CD4-positive, CD25-positive, alpha-beta regulatory T cell (primary cell): ENCODE measurements around the gene HSD17B4. TPM values are rescaled to one million over a fixed set of nuclear protein-coding genes. Genes with fewer than 3 reads are reported as not detected.
"Not testable (repeated sequence)": the region's sequence is repeated elsewhere in the genome, so short reads cannot be mapped to it uniquely, and the experiment has no call there.

Source experiments
- ATAC-seq, 2 donors: fragments of 150-1000 bp; cut with Tn5 transposase; one replicate each; pipeline ENCODE4 v1.10.0; 2021; ENCODE audit warnings: low read depth in 2 of 2, moderate number of reproducible peaks in 2 of 2, moderate library complexity in 1 of 2
- DNase-seq, 3 donors: peaks; one replicate each; pipeline versions ENCODE4 v3.0.0 to v3.0.0-alpha.2; 2012 to 2022; ENCODE audit warnings: mixed read lengths in 1 of 3
- H3K27ac ChIP-seq: one replicate; pipeline ENCODE4 v1.7.0; 2013; ENCODE audit warnings: mild to moderate bottlenecking, low read length; ENCODE audit not compliant: insufficient read depth, poor library complexity, severe bottlenecking
- H3K27me3 ChIP-seq: one replicate; pipeline ENCODE4 v1.7.0; 2013; ENCODE audit warnings: low read length; ENCODE audit not compliant: control insufficient read depth, insufficient read depth
- H3K36me3 ChIP-seq: one replicate; pipeline ENCODE4 v1.7.0; 2013; ENCODE audit warnings: mild to moderate bottlenecking, low read length, moderate library complexity; ENCODE audit not compliant: control insufficient read depth, insufficient read depth
- H3K4me1 ChIP-seq: 2 replicates; pipeline ENCODE4 v1.7.0; 2013; ENCODE audit warnings: mild to moderate bottlenecking, low read length; ENCODE audit not compliant: insufficient read depth, control insufficient read depth, poor library complexity, severe bottlenecking
- H3K4me3 ChIP-seq: one replicate; pipeline ENCODE4 v1.7.0; 2013; ENCODE audit warnings: low read depth, mild to moderate bottlenecking, low read length, moderate library complexity
- H3K9me3 ChIP-seq, 2 experiments: 1 replicate in 1 of 2; 2 replicates in 1 of 2; pipeline ENCODE4 v1.7.0; 2013; ENCODE audit warnings: low read length in 2 of 2, mild to moderate bottlenecking in 1 of 2, moderate library complexity in 1 of 2; ENCODE audit not compliant: control insufficient read depth in 2 of 2
- H3K27ac Mint-ChIP-seq, 3 donors: one replicate each; pipeline ENCODE4 v1.8.0; 2020 to 2022; ENCODE audit warnings: mild to moderate bottlenecking in 3 of 3, mixed read lengths in 3 of 3, moderate library complexity in 2 of 3
- H3K27me3 Mint-ChIP-seq: one replicate; pipeline ENCODE4 v1.8.0; 2022; ENCODE audit warnings: mild to moderate bottlenecking, mixed read lengths
- H3K36me3 Mint-ChIP-seq: one replicate; pipeline ENCODE4 v1.8.0; 2020; ENCODE audit warnings: mixed read lengths
- H3K4me1 Mint-ChIP-seq, 4 donors: one replicate each; pipeline ENCODE4 v1.8.0; 2020 to 2022; ENCODE audit warnings: mixed read lengths in 4 of 4, mild to moderate bottlenecking in 1 of 4
- H3K4me3 Mint-ChIP-seq, 4 donors: one replicate each; pipeline ENCODE4 v1.8.0; 2020 to 2022; ENCODE audit warnings: mild to moderate bottlenecking in 4 of 4, mixed read lengths in 4 of 4, moderate library complexity in 3 of 4
- H3K9me3 Mint-ChIP-seq, 7 donors: one replicate each; pipeline ENCODE4 v1.8.0; 2020 to 2022; ENCODE audit warnings: mixed read lengths in 7 of 7, mild to moderate bottlenecking in 3 of 7, moderate library complexity in 2 of 7
- polyA plus RNA-seq, 4 donors: library from polyadenylated mRNA; unstranded; fragments of 300-500 nt; fragmentation: Illumina TruSeq; gene quantifications; one replicate each; pipeline ENCODE4 v1.2.3, GENCODE V29; 2021
- total RNA-seq: library from RNA; stranded (reverse); gene quantifications from one replicate; pipeline ENCODE4 v1.2.3, GENCODE V29; 2022

Gene HSD17B4
- total and polyA plus RNA-seq, 5 donors from 2014 or later = 31.3 to 73.3 (median 37.2) TPM

DNA sequence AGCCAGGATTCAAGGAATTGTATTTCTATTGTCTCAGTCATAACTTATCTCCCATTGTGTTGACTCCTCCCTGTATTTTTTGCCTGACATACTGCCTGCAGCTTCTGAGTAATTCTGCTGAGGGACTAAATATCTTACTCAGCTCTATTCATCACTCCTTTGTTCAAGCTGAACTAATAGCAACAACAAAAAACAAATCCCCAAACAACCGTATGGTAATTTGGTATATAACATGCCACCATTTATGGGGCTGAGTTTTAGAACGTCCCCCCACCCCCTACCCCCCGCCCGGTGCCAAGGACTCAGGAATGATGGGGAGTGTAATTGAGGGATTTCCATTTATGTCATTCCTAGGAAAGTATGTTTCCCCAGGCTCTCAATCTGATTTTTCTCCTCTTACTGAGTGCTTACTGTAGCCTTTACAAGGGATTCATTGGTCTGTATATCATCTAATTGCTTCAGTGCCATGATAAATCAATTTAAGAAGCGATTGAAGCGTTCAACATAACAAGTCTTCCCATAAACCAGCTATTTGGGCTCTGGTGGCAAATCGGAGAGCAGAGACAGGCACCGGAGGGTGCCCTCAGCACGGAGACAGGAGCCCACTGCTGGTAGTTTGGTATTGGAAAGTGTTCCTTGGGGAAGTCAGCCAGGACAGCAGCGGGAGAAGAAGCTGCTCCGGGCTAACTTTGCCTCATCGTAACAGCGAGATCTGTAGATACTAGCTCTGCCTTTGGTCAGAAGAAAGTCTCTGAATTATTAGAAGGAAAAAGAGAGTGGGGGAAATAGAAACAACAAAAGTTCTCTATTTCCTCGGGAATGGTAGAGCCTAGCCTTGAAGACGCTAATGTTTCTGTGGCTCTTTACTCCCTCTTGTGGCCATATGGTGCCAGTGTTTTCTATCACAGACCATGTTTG is 40.7 kb upstream of the HSD17B4 start:
- Histone ChIP-seq H3K27me3 (no peaks in the 10 kb centered on the region), H3K9me3 (no peaks in the 10 kb centered on the region), H3K4me1 (peaks cover 5% of the 10 kb centered on the region), H3K36me3 (no peaks in the 10 kb centered on the region), H3K4me3 (peak overlapping the region; percentile 75), H3K27ac (no peak overlapping the region)
- Mint-ChIP-seq H3K36me3 (no peaks in the 10 kb centered on the region), H3K9me3 (no peaks in the 10 kb centered on the region), H3K27me3 (no peaks in the 10 kb centered on the region), H3K4me1 (peaks cover 0 to 18% (median 13%) of the 10 kb centered on the region in 4 donors), H3K27ac (peak overlapping the region; percentile 33 to 92 (median 57)), H3K4me3 (peak overlapping the region; percentile 13 to 86 (median 62))
- DNase-seq (peak; percentile 52 to 78 (median 71)), ATAC-seq (peak; percentile 81 to 83)

DNA sequence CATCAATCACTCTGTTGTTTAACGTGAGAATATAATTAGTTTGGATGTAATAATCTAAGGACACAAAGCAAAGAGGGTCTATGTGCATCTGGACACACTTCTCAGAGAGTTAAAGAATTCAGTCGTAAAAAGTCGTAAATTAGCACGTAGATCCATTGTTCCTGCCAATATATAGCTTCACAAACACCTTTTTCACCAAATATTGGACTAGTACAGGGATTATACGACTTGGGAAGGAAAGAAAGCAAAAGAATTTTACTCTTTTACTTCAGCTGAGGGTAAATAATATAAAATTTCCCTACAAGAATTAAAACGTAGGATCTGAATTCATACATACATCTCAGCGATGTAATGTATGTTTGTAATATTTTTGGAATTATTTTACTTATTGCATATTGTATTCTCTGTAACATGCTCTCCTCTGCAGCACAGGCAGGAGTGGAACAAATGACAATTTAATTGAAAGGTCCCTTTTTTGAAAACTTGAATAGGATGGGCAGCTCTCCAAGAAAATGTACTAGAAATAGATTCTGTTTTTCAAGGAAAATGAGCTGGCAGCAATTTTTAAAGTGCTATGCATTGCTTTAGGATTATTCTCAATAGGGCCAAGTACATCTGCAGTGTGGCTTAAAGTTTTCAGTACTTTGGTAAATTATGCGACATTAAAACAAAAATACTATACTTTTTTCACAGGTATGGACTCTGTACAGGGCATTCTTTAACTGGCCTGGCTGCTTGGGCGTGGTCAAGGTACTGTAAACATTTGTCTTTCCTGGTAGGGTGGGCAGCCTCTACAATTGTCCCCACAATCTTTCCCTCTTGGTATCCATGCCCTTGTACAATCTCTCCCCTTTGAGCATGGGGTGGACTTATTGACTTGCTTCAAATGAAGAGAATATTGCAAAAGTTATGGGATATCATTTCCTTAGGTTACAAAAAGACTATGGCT is 39.7 kb upstream of the HSD17B4 start:
- H3K27me3 Mint-ChIP-seq = no peaks in the 10 kb centered on the region
- Histone ChIP-seq H3K4me1 (peaks cover 5% of the 10 kb centered on the region), H3K4me3 (peak overlapping the region; percentile 75), H3K36me3 (no peaks in the 10 kb centered on the region), H3K9me3 (no peaks in the 10 kb centered on the region), H3K27ac (no peak overlapping the region), H3K27me3 (no peaks in the 10 kb centered on the region)
- ATAC-seq (no peak), DNase-seq (no peak)
- H3K4me1 Mint-ChIP-seq = peaks cover 0 to 20% (median 13%) of the 10 kb centered on the region in 4 donors
- peaks cover 0 to 2% (median 0%) of the 10 kb centered on the region in 7 donors for H3K9me3 Mint-ChIP-seq
- H3K4me3 Mint-ChIP-seq = peak overlapping the region in 3 of 4 donors; percentile 40 to 86 (median 83)
- H3K27ac Mint-ChIP-seq = peak overlapping the region; percentile 33 to 92 (median 57)
- H3K36me3 Mint-ChIP-seq = no peaks in the 10 kb centered on the region

DNA sequence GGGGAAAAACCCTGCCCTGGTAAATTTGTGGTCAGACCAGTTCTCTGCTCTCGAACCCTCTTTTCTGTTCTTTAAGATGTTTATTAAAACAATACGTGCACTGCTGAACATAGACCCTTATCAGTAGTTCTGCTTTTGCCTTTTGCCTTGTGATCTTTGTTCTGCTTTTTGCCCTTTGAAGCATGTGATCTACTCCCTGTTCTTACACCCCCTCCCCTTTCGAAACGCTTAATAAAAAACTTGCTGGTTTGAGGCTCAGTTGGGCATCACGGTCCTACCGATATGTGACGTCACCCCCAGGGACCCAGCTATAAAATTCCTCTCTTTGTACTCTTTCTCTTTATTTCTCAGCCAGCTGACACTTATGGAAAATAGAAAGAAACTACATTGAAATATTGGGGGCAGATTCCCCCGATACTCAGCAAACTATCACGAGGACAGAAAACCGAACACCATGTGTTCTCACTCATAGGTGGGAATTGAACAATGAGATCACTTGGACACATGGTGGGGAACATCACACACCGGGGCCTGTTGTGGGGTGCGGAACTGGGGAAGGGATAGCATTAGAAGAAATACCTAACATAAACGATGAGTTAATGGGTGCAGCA is 38.1 kb upstream of the HSD17B4 start:
- not testable (repeated sequence) for H3K4me1 ChIP-seq, H3K4me3 Mint-ChIP-seq, H3K4me3 ChIP-seq, ATAC-seq, H3K27me3 ChIP-seq, H3K27ac Mint-ChIP-seq, H3K27ac ChIP-seq, H3K9me3 ChIP-seq, H3K36me3 Mint-ChIP-seq, H3K9me3 Mint-ChIP-seq, DNase-seq, H3K27me3 Mint-ChIP-seq, H3K36me3 ChIP-seq
- peaks cover 0 to 26% (median 12%) of the 10 kb centered on the region in 4 donors for H3K4me1 Mint-ChIP-seq

DNA sequence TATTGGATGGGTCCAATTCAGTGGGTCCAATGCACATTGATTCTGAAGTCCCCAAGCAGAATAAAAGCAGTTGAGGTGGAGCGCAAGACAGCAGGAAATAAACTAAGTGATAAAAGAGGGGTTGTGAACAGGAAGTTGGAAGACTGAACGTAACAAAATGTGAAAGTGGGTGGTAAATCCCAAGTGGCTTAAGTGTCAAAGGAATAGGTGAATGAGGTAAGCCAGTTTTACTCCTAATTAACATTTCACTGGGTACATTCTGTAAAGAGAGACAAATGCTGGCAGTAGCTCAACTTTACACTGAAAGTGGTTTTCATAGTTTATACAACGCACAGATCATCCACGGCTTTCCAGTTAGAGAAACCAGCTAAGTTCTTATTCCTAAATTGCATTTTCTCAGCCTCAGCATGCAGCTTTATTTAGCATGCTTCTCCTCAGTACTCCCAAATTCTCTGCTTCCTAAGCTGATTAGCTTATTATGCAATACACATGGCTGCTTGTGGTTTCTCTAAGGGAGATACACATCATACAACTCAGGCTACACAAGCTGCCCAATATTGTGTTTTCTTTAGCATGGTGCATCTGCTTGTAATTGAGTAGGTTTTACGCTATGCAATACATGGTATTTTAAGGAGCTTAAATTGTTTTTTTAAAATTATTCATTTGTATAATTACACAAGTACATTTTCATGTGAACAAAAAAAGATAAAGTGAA is 34.2 kb upstream of the HSD17B4 start:
- H3K27me3 ChIP-seq = no peaks in the 10 kb centered on the region
- no peaks in the 10 kb centered on the region for H3K36me3 ChIP-seq
- H3K27ac ChIP-seq = no peak overlapping the region
- DNase-seq (no peak), ATAC-seq (no peak)
- H3K9me3 ChIP-seq = no peaks in the 10 kb centered on the region
- Mint-ChIP-seq H3K4me1 (peaks cover 0 to 9% (median 1%) of the 10 kb centered on the region in 4 donors), H3K27me3 (peaks cover 14% of the 10 kb centered on the region), H3K36me3 (no peaks in the 10 kb centered on the region), H3K9me3 (peaks cover 0 to 2% (median 0%) of the 10 kb centered on the region in 7 donors), H3K27ac (no peak overlapping the region), H3K4me3 (no peak overlapping the region)
- H3K4me1 ChIP-seq = no peaks in the 10 kb centered on the region
- H3K4me3 ChIP-seq = no peak overlapping the region

DNA sequence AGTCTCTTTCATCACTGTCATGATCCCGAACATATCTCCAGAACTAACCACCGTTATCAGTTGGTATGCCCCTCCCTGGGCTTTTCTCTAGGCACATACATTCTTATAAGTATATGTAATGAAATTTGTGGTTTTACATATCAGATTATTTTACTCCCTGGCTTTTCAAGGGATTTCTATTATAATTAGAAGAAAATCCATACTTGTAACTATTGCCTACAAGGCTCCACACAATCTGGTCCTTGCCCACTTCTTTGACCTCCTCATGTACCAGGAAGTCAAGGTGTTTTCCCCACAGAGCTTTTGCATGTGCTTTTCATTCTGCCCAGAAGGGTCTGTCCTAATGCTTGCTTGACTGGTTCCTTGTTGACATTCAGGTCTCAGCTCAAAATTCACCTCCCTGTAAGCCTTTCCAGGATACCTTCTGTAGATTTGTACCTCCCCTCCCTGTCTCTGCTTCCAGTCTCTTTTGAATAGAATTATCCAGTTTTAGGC is 33.6 kb upstream of the HSD17B4 start:
- Mint-ChIP-seq H3K27me3 (peaks cover 14% of the 10 kb centered on the region), H3K4me3 (no peak overlapping the region), H3K4me1 (peaks cover 0 to 9% (median 1%) of the 10 kb centered on the region in 4 donors), H3K9me3 (peaks cover 0 to 2% (median 0%) of the 10 kb centered on the region in 7 donors), H3K36me3 (no peaks in the 10 kb centered on the region), H3K27ac (no peak overlapping the region)
- no peaks in the 10 kb centered on the region for H3K4me1 ChIP-seq
- ATAC-seq (no peak), DNase-seq (no peak)
- H3K27me3 ChIP-seq = no peaks in the 10 kb centered on the region
- no peaks in the 10 kb centered on the region for H3K36me3 ChIP-seq
- no peak overlapping the region for H3K27ac ChIP-seq
- no peak overlapping the region for H3K4me3 ChIP-seq
- no peaks in the 10 kb centered on the region for H3K9me3 ChIP-seq

DNA sequence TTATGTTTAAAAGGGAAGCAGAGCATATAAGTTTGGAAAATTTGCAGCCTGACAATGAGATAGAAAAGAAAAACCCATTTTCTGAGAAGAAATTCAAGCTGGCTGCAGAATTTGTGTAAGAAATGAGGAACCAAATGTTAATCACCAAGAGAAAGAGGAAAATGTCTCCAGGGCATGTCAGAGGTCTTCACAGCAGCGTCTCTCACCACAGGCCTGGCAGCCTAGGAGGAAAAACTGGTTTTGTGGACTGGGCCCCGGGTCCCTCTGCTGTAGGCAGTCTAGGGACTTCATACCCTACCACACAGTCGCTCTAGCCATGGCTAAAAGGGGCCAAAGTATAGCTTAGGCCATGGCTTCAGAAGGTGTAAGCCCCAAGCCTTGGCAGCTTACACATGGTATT is 32.1 kb upstream of the HSD17B4 start:
- Mint-ChIP-seq H3K4me3 (no peak overlapping the region), H3K9me3 (peaks cover 0 to 2% (median 0%) of the 10 kb centered on the region in 7 donors), H3K27me3 (peaks cover 14% of the 10 kb centered on the region), H3K36me3 (no peaks in the 10 kb centered on the region), H3K27ac (no peak overlapping the region), H3K4me1 (peaks cover 0 to 9% (median 1%) of the 10 kb centered on the region in 4 donors)
- no peak overlapping the region for H3K4me3 ChIP-seq
- no peaks in the 10 kb centered on the region for H3K4me1 ChIP-seq
- H3K9me3 ChIP-seq = no peaks in the 10 kb centered on the region
- ATAC-seq (no peak), DNase-seq (no peak)
- peaks cover 2% of the 10 kb centered on the region for H3K27me3 ChIP-seq
- no peaks in the 10 kb centered on the region for H3K36me3 ChIP-seq
- no peak overlapping the region for H3K27ac ChIP-seq

DNA sequence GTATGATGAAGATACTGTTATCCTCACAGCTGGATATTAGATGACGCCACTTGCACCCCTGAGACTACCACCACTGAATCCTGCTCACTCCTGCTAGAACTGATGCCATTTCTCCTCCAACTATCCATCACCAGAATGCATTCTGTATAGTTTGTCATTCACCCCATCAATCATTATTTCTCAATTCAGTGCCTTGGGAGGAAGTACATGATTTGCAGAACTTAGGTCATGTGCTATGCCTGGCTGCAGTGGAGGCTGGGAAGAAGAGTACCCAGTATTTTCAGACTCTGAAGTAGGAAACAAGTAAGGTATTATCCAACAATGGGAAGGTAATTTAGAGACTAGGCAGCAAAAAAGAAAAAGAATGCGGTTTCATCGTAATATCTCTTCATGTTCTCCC is 26.2 kb upstream of the HSD17B4 start:
- Histone ChIP-seq H3K4me1 (no peaks in the 10 kb centered on the region), H3K27ac (no peak overlapping the region), H3K9me3 (no peaks in the 10 kb centered on the region), H3K36me3 (no peaks in the 10 kb centered on the region), H3K4me3 (no peak overlapping the region), H3K27me3 (peaks cover 2% of the 10 kb centered on the region)
- no peaks in the 10 kb centered on the region for H3K4me1 Mint-ChIP-seq
- no peak overlapping the region for H3K27ac Mint-ChIP-seq
- no peak overlapping the region for H3K4me3 Mint-ChIP-seq
- DNase-seq (no peak), ATAC-seq (no peak)
- peaks cover 9% of the 10 kb centered on the region for H3K27me3 Mint-ChIP-seq
- H3K36me3 Mint-ChIP-seq = no peaks in the 10 kb centered on the region
- peaks cover 0 to 1% (median 0%) of the 10 kb centered on the region in 7 donors for H3K9me3 Mint-ChIP-seq
